ENCODE data around the gene BOC.

The BOC gene

GRCh38 chr3:113225286-113225685 lies 13.9 kb downstream of the BOC start:
- DNase-seq (ENCODE audit: low spot score) = no peak

GRCh38 chr3:113226491-113226890 lies 15.1 kb downstream of the BOC start:
- no peak for DNase-seq (ENCODE audit: low spot score)

- no peak for DNase-seq (ENCODE audit: low spot score)
These were observed 15.8 kb downstream of the BOC start for GRCh38 chr3:113227146-113227545.

GRCh38 chr3:113228498-113229286 lies 17.3 kb downstream of the BOC start:
- no peak for DNase-seq (ENCODE audit: low spot score)

GRCh38 chr3:113231391-113231790 lies 20.0 kb downstream of the BOC start:
- no peak for DNase-seq (ENCODE audit: low spot score)

GRCh38 chr3:113231827-113232253 lies 20.5 kb downstream of the BOC start:
- DNase-seq (ENCODE audit: low spot score) = no peak

- DNase-seq (ENCODE audit: low spot score) = no peak
These were observed 21.0 kb downstream of the BOC start for GRCh38 chr3:113232342-113232741.

- DNase-seq (ENCODE audit: low spot score) = no peak
These were observed 22.1 kb downstream of the BOC start for GRCh38 chr3:113233497-113233896.

- no peak for DNase-seq (ENCODE audit: low spot score)
These were observed 22.7 kb downstream of the BOC start for GRCh38 chr3:113234028-113234427.

- no peak for DNase-seq (ENCODE audit: low spot score)
These were observed 23.4 kb downstream of the BOC start for GRCh38 chr3:113234688-113235260.

- no peak for DNase-seq (ENCODE audit: low spot score)
These were observed 27.1 kb downstream of the BOC start for GRCh38 chr3:113238503-113238902.

- DNase-seq (ENCODE audit: low spot score) = no peak
These were observed 29.5 kb downstream of the BOC start for GRCh38 chr3:113240841-113241240.

GRCh38 chr3:113241292-113242095 lies 30.1 kb downstream of the BOC start:
- no peak for DNase-seq (ENCODE audit: low spot score)

GRCh38 chr3:113242096-113242581 lies 30.8 kb downstream of the BOC start:
- no peak for DNase-seq (ENCODE audit: low spot score)

- DNase-seq (ENCODE audit: low spot score) = no peak
These were observed 31.7 kb downstream of the BOC start for GRCh38 chr3:113243071-113243470.

GRCh38 chr3:113243846-113244245 lies 32.5 kb downstream of the BOC start:
- no peak for DNase-seq (ENCODE audit: low spot score)

- no peak for DNase-seq (ENCODE audit: low spot score)
These were observed 34.4 kb downstream of the BOC start for GRCh38 chr3:113245761-113246161.

GRCh38 chr3:113247068-113247467 lies 35.7 kb downstream of the BOC start:
- no peak for DNase-seq (ENCODE audit: low spot score)

GRCh38 chr3:113247675-113248458 lies 36.5 kb downstream of the BOC start:
- DNase-seq (ENCODE audit: low spot score) = no peak

- no peak for DNase-seq (ENCODE audit: low spot score)
These were observed 37.8 kb downstream of the BOC start for GRCh38 chr3:113249111-113249510.

- DNase-seq (ENCODE audit: low spot score) = no peak
These were observed 38.2 kb downstream of the BOC start for GRCh38 chr3:113249601-113250000.

- DNase-seq (ENCODE audit: low spot score) = no peak
These were observed 39.2 kb downstream of the BOC start for GRCh38 chr3:113250566-113250965.
